K562 (cell line): ENCODE results near the gene CARD14. TPM values are rescaled to one million over a fixed set of nuclear protein-coding genes. Genes with fewer than 3 reads are reported as not detected.

Experiments
- AFF1 ChIP-seq, 2 experiments: fragments of 450-650 bp; IDR thresholded peaks; 2 replicates each; pipeline ENCODE4 v1.6.1; 2018; ENCODE audit warnings: mild to moderate bottlenecking in 2 of 2, low read depth in 1 of 2; ENCODE audit not compliant: partially characterized antibody in 2 of 2
- BRF2 ChIP-seq: IDR thresholded peaks from 3 replicates; pipeline ENCODE4 v1.6.1; 2011; ENCODE audit warnings: borderline replicate concordance, mild to moderate bottlenecking; ENCODE audit not compliant: insufficient read length, insufficient read depth
- DNMT1 ChIP-seq: fragments of 450-650 bp; IDR thresholded peaks from 2 replicates; pipeline ENCODE4 v1.6.1; 2016; ENCODE audit warnings: antibody characterized with exemption, mild to moderate bottlenecking
- FOXM1 ChIP-seq, 2 experiments: fragments of 450-650 bp in 1 of 2; sonication (generic) in 1 of 2; formaldehyde crosslinking in 1 of 2; IDR thresholded peaks; 2 replicates each; pipeline versions ENCODE4 v1.6.1 to v1.9.0; 2017 to 2022; ENCODE audit warnings: low read depth in 2 of 2, mild to moderate bottlenecking in 2 of 2, missing genetic modification reagents in 1 of 2, moderate library complexity in 1 of 2
- GATAD2B ChIP-seq: fragments of 450-650 bp; IDR thresholded peaks from 2 replicates; pipeline ENCODE4 v1.6.1; 2017; ENCODE audit warnings: mild to moderate bottlenecking, borderline replicate concordance
- HMG20A ChIP-seq: fragments of 450-650 bp; formaldehyde crosslinking; conservative IDR thresholded peaks from 2 replicates; pipeline ENCODE4 v1.4.0; 2020; ENCODE audit warnings: mild to moderate bottlenecking, mixed read lengths
- MITF ChIP-seq: IDR thresholded peaks from 2 replicates; pipeline ENCODE4 v1.6.1; 2014; ENCODE audit warnings: antibody characterized with exemption
- RREB1 ChIP-seq: fragments of 250-450 bp; sonication (Bioruptor Pico); IDR thresholded peaks from 2 replicates; pipeline ENCODE4 v1.4.0; 2020
- SREBF1 ChIP-seq: fragments of 150-350 bp; IDR thresholded peaks from 2 replicates; pipeline ENCODE4 v1.6.1; 2014; ENCODE audit warnings: antibody characterized with exemption, low read depth, low read length, borderline replicate concordance
- ZNF76 ChIP-seq: fragments of 250-450 bp; sonication (Bioruptor Pico); IDR thresholded peaks from 2 replicates; pipeline ENCODE4 v1.4.0; 2020; ENCODE audit warnings: mild to moderate bottlenecking, moderate library complexity, borderline replicate concordance
- polyA plus RNA-seq, 8 experiments: library from polyadenylated mRNA; depleted of rRNA in 4 of 8; stranded (reverse) in 5 of 8; unstranded in 3 of 8; fragments of >200 nt; fragmentation: Nextera tagmentation in 2 of 8; fragmentation: Illumina TruSeq in 1 of 8; extraction: Ambion mirVana in 2 of 8; extraction: Trizol in 1 of 8; gene quantifications; 2 replicates each; pipeline versions ENCODE4 v1.2.1 to v1.2.3, GENCODE V29; 2011 to 2014; ENCODE audit warnings: inconsistent platforms in 1 of 8, missing spikeins in 1 of 8
- total RNA-seq, 7 experiments: library from RNA; depleted of rRNA in 6 of 7; stranded (reverse); fragments of >200 nt in 6 of 7; fragmentation: Illumina TruSeq in 2 of 7; extraction: Trizol in 2 of 7; gene quantifications; 2 replicates each; pipeline versions ENCODE4 v1.2.1 to v1.2.3, GENCODE V29; 2011 to 2021; ENCODE audit warnings: low replicate concordance in 1 of 7

Gene CARD14
- total and polyA plus RNA-seq, 9 of the 15 experiments (the other 6 are each of a cell fraction or from before 2014, with no cell fraction given), result not detected

- TF ChIP-seq AFF1 (IDR thresholded peaks at IDR 0.05; ENCODE audit: low read depth in 1 of 2, partially characterized antibody in 2 of 2) (no peak), RREB1 (CRISPR knock-in tag) (no peak), GATAD2B (no peak), MITF (no peak), DNMT1 (no peak), ZNF76 (CRISPR knock-in tag) (no peak), BRF2 (no peak), SREBF1 (no peak), FOXM1 (IDR thresholded peaks at IDR 0.05; ENCODE audit: low read depth) (no peak), FOXM1 (CRISPR knock-in tag; IDR thresholded peaks at IDR 0.05; ENCODE audit: low read depth) (no peak), HMG20A (CRISPR knock-in tag) (no peak)
Observed at GRCh38 chr17:80173126-80173525, 3.3 kb downstream of the CARD14 start (continued).
